Measurements from ENCODE around the gene RPL28.

DNA sequence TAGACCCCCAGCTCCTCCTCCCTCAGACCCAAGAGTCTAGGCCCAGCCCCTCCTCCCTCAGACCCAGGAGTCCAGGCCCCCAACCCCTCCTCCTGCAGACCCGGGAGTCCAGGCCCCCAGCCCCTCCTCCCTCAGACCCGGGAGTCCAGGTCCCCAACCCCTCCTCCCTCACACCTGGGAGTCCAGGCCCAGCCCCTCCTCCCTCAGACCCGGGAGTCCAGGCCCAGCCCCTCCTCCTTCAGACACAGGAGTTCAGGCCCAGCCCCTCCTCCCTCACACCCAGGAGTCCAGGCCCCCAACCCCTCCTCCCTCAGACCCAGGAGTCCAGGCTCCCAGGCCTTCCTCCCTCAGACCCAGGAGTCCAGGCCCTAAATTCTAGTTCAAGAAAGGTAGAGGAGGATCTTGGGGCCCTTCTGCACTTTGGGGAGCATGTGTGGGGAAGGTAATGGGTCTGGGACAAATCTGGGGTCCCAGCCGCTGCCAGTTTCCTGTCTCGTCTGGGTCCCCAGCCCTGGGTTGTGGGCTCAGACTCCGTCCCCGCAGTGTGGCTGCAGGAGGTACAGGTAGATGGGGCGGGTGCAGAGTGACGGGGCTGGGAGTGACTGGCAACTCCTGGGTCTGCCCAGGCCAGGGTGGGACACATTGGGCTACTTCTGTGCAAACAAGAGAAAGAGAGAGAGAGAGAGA, 12.3 kb upstream of the RPL28 start:
- TF ChIP-seq, protein P1, sequence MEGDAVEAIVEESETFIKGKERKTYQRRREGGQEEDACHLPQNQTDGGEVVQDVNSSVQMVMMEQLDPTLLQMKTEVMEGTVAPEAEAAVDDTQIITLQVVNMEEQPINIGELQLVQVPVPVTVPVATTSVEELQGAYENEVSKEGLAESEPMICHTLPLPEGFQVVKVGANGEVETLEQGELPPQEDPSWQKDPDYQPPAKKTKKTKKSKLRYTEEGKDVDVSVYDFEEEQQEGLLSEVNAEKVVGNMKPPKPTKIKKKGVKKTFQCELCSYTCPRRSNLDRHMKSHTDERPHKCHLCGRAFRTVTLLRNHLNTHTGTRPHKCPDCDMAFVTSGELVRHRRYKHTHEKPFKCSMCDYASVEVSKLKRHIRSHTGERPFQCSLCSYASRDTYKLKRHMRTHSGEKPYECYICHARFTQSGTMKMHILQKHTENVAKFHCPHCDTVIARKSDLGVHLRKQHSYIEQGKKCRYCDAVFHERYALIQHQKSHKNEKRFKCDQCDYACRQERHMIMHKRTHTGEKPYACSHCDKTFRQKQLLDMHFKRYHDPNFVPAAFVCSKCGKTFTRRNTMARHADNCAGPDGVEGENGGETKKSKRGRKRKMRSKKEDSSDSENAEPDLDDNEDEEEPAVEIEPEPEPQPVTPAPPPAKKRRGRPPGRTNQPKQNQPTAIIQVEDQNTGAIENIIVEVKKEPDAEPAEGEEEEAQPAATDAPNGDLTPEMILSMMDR (IDR thresholded peaks at IDR 0.05): no peak
- TF ChIP-seq, protein P2, sequence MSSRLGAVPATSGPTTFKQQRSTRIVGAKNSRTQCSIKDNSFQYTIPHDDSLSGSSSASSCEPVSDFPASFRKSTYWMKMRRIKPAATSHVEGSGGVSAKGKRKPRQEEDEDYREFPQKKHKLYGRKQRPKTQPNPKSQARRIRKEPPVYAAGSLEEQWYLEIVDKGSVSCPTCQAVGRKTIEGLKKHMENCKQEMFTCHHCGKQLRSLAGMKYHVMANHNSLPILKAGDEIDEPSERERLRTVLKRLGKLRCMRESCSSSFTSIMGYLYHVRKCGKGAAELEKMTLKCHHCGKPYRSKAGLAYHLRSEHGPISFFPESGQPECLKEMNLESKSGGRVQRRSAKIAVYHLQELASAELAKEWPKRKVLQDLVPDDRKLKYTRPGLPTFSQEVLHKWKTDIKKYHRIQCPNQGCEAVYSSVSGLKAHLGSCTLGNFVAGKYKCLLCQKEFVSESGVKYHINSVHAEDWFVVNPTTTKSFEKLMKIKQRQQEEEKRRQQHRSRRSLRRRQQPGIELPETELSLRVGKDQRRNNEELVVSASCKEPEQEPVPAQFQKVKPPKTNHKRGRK (CRISPR knock-in tag; IDR thresholded peaks at IDR 0.05; ENCODE audit: borderline replicate concordance): no peak
- TF ChIP-seq, protein P3, sequence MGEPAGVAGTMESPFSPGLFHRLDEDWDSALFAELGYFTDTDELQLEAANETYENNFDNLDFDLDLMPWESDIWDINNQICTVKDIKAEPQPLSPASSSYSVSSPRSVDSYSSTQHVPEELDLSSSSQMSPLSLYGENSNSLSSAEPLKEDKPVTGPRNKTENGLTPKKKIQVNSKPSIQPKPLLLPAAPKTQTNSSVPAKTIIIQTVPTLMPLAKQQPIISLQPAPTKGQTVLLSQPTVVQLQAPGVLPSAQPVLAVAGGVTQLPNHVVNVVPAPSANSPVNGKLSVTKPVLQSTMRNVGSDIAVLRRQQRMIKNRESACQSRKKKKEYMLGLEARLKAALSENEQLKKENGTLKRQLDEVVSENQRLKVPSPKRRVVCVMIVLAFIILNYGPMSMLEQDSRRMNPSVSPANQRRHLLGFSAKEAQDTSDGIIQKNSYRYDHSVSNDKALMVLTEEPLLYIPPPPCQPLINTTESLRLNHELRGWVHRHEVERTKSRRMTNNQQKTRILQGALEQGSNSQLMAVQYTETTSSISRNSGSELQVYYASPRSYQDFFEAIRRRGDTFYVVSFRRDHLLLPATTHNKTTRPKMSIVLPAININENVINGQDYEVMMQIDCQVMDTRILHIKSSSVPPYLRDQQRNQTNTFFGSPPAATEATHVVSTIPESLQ (CRISPR knock-in tag; IDR thresholded peaks at IDR 0.05): no peak
